Ovary (tissue), 9 donors: Measurements from ENCODE around the gene TMEM182. TPM values are rescaled to one million over a fixed set of nuclear protein-coding genes. Genes with fewer than 3 reads are reported as not detected.

Experiments
- DNase-seq, 5 donors: peaks; one replicate each; pipeline ENCODE4 v3.0.0-alpha.2; 2019 to 2020
- H3K27ac ChIP-seq, 2 donors: fragments of 200-600 bp; one replicate each; pipeline versions ENCODE4 v1.5.1 to v1.8.0; 2019 to 2022
- H3K27me3 ChIP-seq: fragments of 200-600 bp; one replicate; pipeline ENCODE4 v1.8.0; 2022
- H3K36me3 ChIP-seq: fragments of 200-600 bp; sonication (generic); one replicate; pipeline ENCODE4 v1.5.1; 2019
- H3K4me1 ChIP-seq: one replicate; pipeline ENCODE4 v1.8.1; 2013; ENCODE audit warnings: mild to moderate bottlenecking, moderate library complexity; ENCODE audit not compliant: insufficient read depth
- H3K4me3 ChIP-seq: fragments of 200-600 bp; sonication (generic); one replicate; pipeline ENCODE4 v1.5.1; 2017
- H3K9me3 ChIP-seq, 2 donors: fragments of 200-600 bp in 1 of 2; sonication (generic) in 1 of 2; one replicate each; pipeline versions ENCODE4 v1.5.1 to v1.8.1; 2013 to 2019; ENCODE audit warnings: mild to moderate bottlenecking in 1 of 2, moderate library complexity in 1 of 2
- CTCF ChIP-seq, 3 donors: fragments of 450-650 bp in 2 of 3; fragments of 200-600 bp in 1 of 3; IDR thresholded peaks; one replicate each; pipeline versions ENCODE4 v1.5.1 to v1.8.0; 2016 to 2022; ENCODE audit warnings: antibody characterized with exemption in 3 of 3, mild to moderate bottlenecking in 1 of 3
- EP300 ChIP-seq: sonication (generic); formaldehyde crosslinking; IDR thresholded peaks from one replicate; pipeline ENCODE4 v1.6.1; 2017; ENCODE audit warnings: antibody characterized with exemption
- POLR2A ChIP-seq: fragments of 450-650 bp; IDR thresholded peaks from one replicate; pipeline ENCODE4 v1.6.1; 2017; ENCODE audit warnings: antibody characterized with exemption, mild to moderate bottlenecking, moderate library complexity
- WGBS, 3 donors: extraction: QIAGEN DNeasy Blood & Tissue Kit in 1 of 3; methylation state at CpG; one replicate each; pipeline versions ENCODE4 v1.1.5 to v1.1.7; 2013 to 2017; 5-methylcytosine and 5-hydroxymethylcytosine counted together
- intact Hi-C, 4 donors: fragments of 100-400 bp; cut with DNase I; formaldehyde crosslinking; loops; one replicate each; pipeline versions ENCODE4 v1.11.0 to v1.15.1; 2022 to 2023
- polyA plus RNA-seq, 2 donors: library from polyadenylated mRNA; stranded (reverse); fragments of 200-250 nt in 1 of 2; fragments of 350-450 nt in 1 of 2; fragmentation: Illumina TruSeq in 1 of 2; extraction: RNeasy Lipid Tissue Mini Kit (QIAGEN cat#74804) in 1 of 2; gene quantifications; one replicate each; pipeline ENCODE4 v1.2.3, GENCODE V29; 2013 to 2014
- total RNA-seq, 7 donors: library from RNA; depleted of rRNA in 2 of 7; stranded (reverse); fragments of >200 nt in 2 of 7; fragmentation: NEBNext Ultra II Directional in 3 of 7; extraction: Animal tissue kit (Norgen Biotek cat#: 25700) in 3 of 7; gene quantifications; one replicate each; pipeline versions ENCODE4 v1.1.0 to v1.2.4, GENCODE V29; 2016 to 2023
- donor health status: DM: no; HTN: no; CAD: no; lungs with moderate emphysema.
- donor health status: DM: no; HTN: no; CAD: no.
- donor health status: Bipolar disorder and iron deficiency.
- donor health status: DM: yes; HTN: yes; CAD: no.
- donor health status: DM: no; HTN: no; CAD: no.
- donor health status: DM: yes; HTN: yes; CAD: no.

TMEM182 gene
- total and polyA plus RNA-seq, 9 donors = 0.91 to 4.0 (median 2.3) TPM

GRCh38 chr2:102736410-102737409 lies 25.1 kb upstream of the TMEM182 start:
- peak; percentile 77 to 88 (median 84) for DNase-seq
- Histone ChIP-seq H3K27me3 (no peaks in the 10 kb centered on the region), H3K4me3 (peak overlapping the region; percentile 81), H3K4me1 (peaks cover 7% of the 10 kb centered on the region), H3K27ac (peak overlapping the region; percentile 40 to 69), H3K9me3 (no peaks in the 10 kb centered on the region), H3K36me3 (no peaks in the 10 kb centered on the region)
- peak; percentile 28 for TF ChIP-seq POLR2A
- no peak for TF ChIP-seq EP300
- 0% methylated on average over 48 to 52 of the region's 52 CpGs for WGBS, 3 donors
- intact Hi-C loops = no loop called here

- no peaks in the 10 kb centered on the region for H3K9me3 ChIP-seq
- H3K36me3 ChIP-seq = no peaks in the 10 kb centered on the region
- H3K4me1 ChIP-seq = peaks cover 7% of the 10 kb centered on the region
- no peak for TF ChIP-seq CTCF (IDR thresholded peaks at IDR 0.05)
- no peak for TF ChIP-seq POLR2A
- TF ChIP-seq EP300 = no peak
- no peaks in the 10 kb centered on the region for H3K27me3 ChIP-seq
- H3K27ac ChIP-seq = no peak overlapping the region
- peak overlapping the region; percentile 81 for H3K4me3 ChIP-seq
- WGBS, 3 donors = 51 to 73% (median 61%) methylated on average over 1 of the region's 1 CpG
- no peak for DNase-seq
- intact Hi-C loops = no loop called here
These were observed 24.4 kb upstream of the TMEM182 start for GRCh38 chr2:102737431-102737830.

GRCh38 chr2:102743259-102743658 lies 18.6 kb upstream of the TMEM182 start:
- Histone ChIP-seq H3K4me1 (no peaks in the 10 kb centered on the region), H3K27me3 (no peaks in the 10 kb centered on the region), H3K9me3 (no peaks in the 10 kb centered on the region), H3K27ac (no peak overlapping the region), H3K36me3 (no peaks in the 10 kb centered on the region), H3K4me3 (no peak overlapping the region)
- no peak for TF ChIP-seq POLR2A
- intact Hi-C loops = no loop called here
- WGBS, 3 donors = 90 to 93% (median 91%) methylated on average over 3 of the region's 3 CpGs
- no peak for DNase-seq

GRCh38 chr2:102748107-102748506 lies 13.7 kb upstream of the TMEM182 start:
- TF ChIP-seq EP300 (no peak), CTCF (IDR thresholded peaks at IDR 0.05) (no peak), POLR2A (no peak)
- Histone ChIP-seq H3K27ac (no peak overlapping the region), H3K9me3 (no peaks in the 10 kb centered on the region), H3K4me1 (no peaks in the 10 kb centered on the region), H3K4me3 (no peak overlapping the region), H3K36me3 (no peaks in the 10 kb centered on the region), H3K27me3 (no peaks in the 10 kb centered on the region)
- DNase-seq = no peak
- intact Hi-C loops = no loop called here
- WGBS, 3 donors = 76 to 87% (median 77%) methylated on average over 4 of the region's 4 CpGs

- Histone ChIP-seq H3K27me3 (no peaks in the 10 kb centered on the region), H3K4me1 (no peaks in the 10 kb centered on the region), H3K36me3 (no peaks in the 10 kb centered on the region), H3K27ac (no peak overlapping the region), H3K4me3 (no peak overlapping the region), H3K9me3 (no peaks in the 10 kb centered on the region)
- intact Hi-C loops = no loop called here
- no peak for DNase-seq
- TF ChIP-seq POLR2A = no peak
- no peak for TF ChIP-seq CTCF (IDR thresholded peaks at IDR 0.05)
- TF ChIP-seq EP300 = no peak
- WGBS, 3 donors = 59 to 86% (median 73%) methylated on average over 3 of the region's 3 CpGs
These were observed 11.9 kb upstream of the TMEM182 start for GRCh38 chr2:102749938-102750337.
